ENCODE results near the gene HEXB. TPM values are rescaled to one million over a fixed set of nuclear protein-coding genes. Genes with fewer than 3 reads are reported as not detected.

Gene HEXB
- total RNA-seq, 1 experiment from 2014 or later = 56.3 TPM

GRCh38 chr5:74765201-74765600, 80.2 kb downstream of the HEXB start:
- H2BK15ac ChIP-seq (ENCODE audit: low read depth, low read length) = no peak overlapping the region
- no peak overlapping the region for H3K4me2 ChIP-seq (ENCODE audit: insufficient read depth, insufficient read length, low read length)
- TF ChIP-seq CTCF (conservative IDR thresholded peaks at IDR 0.05) = no peak
- H2BK120ac ChIP-seq (ENCODE audit: low read depth, low read length, poor library complexity, severe bottlenecking) = no peak overlapping the region
- H3T11ph ChIP-seq (ENCODE audit: low read length) = no peak overlapping the region
- no CpG with 5 or more reads among the region's 9 CpGs for WGBS (ENCODE audit: extremely low coverage, insufficient read length, low lambda C conversion rate)
- no peaks in the 10 kb centered on the region for H3K27me3 ChIP-seq (ENCODE audit: insufficient read depth, low read length)
- H2AFZ ChIP-seq (ENCODE audit: low read length) = no peak overlapping the region
- H2BK12ac ChIP-seq (ENCODE audit: insufficient read length, low read depth, low read length) = no peak overlapping the region
- H4K5ac ChIP-seq (ENCODE audit: insufficient read length, low read depth, low read length) = no peak overlapping the region
- peaks cover 15 to 32% (median 20%) of the 10 kb centered on the region in 3 experiments for H3K36me3 Mint-ChIP-seq (ENCODE audit: insufficient read depth in 1 of 3, low read depth in 3 of 3)
- H4K91ac ChIP-seq (ENCODE audit: insufficient read length, low read depth, low read length) = no peak overlapping the region
- no peaks in the 10 kb centered on the region for H3K9me3 Mint-ChIP-seq
- H3K14ac ChIP-seq (ENCODE audit: insufficient read depth, low read length) = no peak overlapping the region
- no peaks in the 10 kb centered on the region for H3K27me3 Mint-ChIP-seq (ENCODE audit: low read depth)
- H3K56ac ChIP-seq (ENCODE audit: insufficient read length, low read depth, low read length) = no peak overlapping the region
- H3K23ac ChIP-seq (ENCODE audit: insufficient read length, low read depth, low read length) = no peak overlapping the region
- no peak overlapping the region for H2BK20ac ChIP-seq (ENCODE audit: low read depth, low read length, poor library complexity, severe bottlenecking)
- peak overlapping the region in 2 of 3 experiments; percentile 15 to 22; a peak in 4 of 7 replicates for H3K27ac Mint-ChIP-seq
- H3K4me3 Mint-ChIP-seq = peak overlapping the region; percentile 99 to 100
- H3K79me2 ChIP-seq (ENCODE audit: insufficient read depth, low read length) = peaks cover 15% of the 10 kb centered on the region; the same call in 1 of the 2 replicates
- H2BK5ac ChIP-seq (ENCODE audit: insufficient read length, low read length) = no peak overlapping the region
- no peaks in the 10 kb centered on the region for H3K4me1 ChIP-seq (ENCODE audit: insufficient read depth, low read length)
- H3K9me3 ChIP-seq (ENCODE audit: control insufficient read depth, low read depth, low read length) = no peaks in the 10 kb centered on the region
- no peak overlapping the region for H3K4ac ChIP-seq (ENCODE audit: low read depth, low read length)
- H3K79me1 ChIP-seq (ENCODE audit: insufficient read depth, low read depth, low read length, poor library complexity, severe bottlenecking) = peaks cover 7% of the 10 kb centered on the region
- no peak overlapping the region for H3K18ac ChIP-seq (ENCODE audit: insufficient read length, low read depth, low read length)
- no peak for DNase-seq
- no peak overlapping the region for H3K27ac ChIP-seq (ENCODE audit: insufficient read length, low read depth, low read length)
- peaks cover 10 to 15% of the 10 kb centered on the region in 2 experiments for H3K4me1 Mint-ChIP-seq
- no peaks in the 10 kb centered on the region for H4K20me1 ChIP-seq (ENCODE audit: control insufficient read depth, insufficient read depth, insufficient read length)
- H4K8ac ChIP-seq (replicated peaks; ENCODE audit: insufficient read length, low read depth, low read length) = no peak overlapping the region
- no peak overlapping the region for H2AK5ac ChIP-seq (ENCODE audit: insufficient read length, low read length)
- H3K9ac ChIP-seq (ENCODE audit: extremely low read depth, insufficient read length, low read length) = no peak overlapping the region
- H3K23me2 ChIP-seq (ENCODE audit: insufficient read length, low read depth, low read length, poor library complexity, severe bottlenecking) = peaks cover 3% of the 10 kb centered on the region

Data from H9 (cell line).